H1 (cell line): ENCODE measurements around the gene SLC17A1. TPM values are rescaled to one million over a fixed set of nuclear protein-coding genes. Genes with fewer than 3 reads are reported as not detected.

Experiments
- CTCF ChIA-PET: fragments of 300-600 bp; sonication (Branson Sonifier 250); formaldehyde crosslinking; loops from one replicate; lab custom pipeline; 2021; ENCODE audit not compliant: partially characterized antibody; lab: Charles Lee
- POLR2A ChIA-PET: fragments of 300-600 bp; sonication (Branson Sonifier 250); formaldehyde crosslinking; loops from one replicate; lab custom pipeline; 2021; ENCODE audit warnings: inconsistent platforms; ENCODE audit not compliant: partially characterized antibody; lab: Charles Lee
- DNase-seq, 2 experiments: peaks; one replicate each; pipeline versions ENCODE4 v3.0.0 to v3.0.0-alpha.2; 2010 to 2022; ENCODE audit warnings: low spot score in 2 of 2, low read depth in 1 of 2, mixed read lengths in 1 of 2
- FAIRE-seq: peaks from 2 replicates; lab custom pipeline; 2011; peaks lifted over from hg19 to GRCh38; lab: Jason Lieb, UNC
- H2AFZ ChIP-seq: 2 replicates; pipeline ENCODE4 v1.8.1; 2012; ENCODE audit warnings: low read length, inconsistent platforms
- H2AK5ac ChIP-seq: 2 replicates; pipeline ENCODE4 v1.6.1; 2013; ENCODE audit warnings: low read depth, low read length
- H2BK120ac ChIP-seq: replicated peaks from 2 replicates; pipeline ENCODE3; 2013; ENCODE audit warnings: low read depth, low read length, inconsistent platforms
- H2BK12ac ChIP-seq: 2 replicates; pipeline ENCODE4 v1.6.1; 2013; ENCODE audit warnings: low read depth, low read length
- H2BK15ac ChIP-seq: 2 replicates; pipeline ENCODE4 v1.6.1; 2013; ENCODE audit warnings: low read length
- H2BK20ac ChIP-seq: 2 replicates; pipeline ENCODE4 v1.6.1; 2013; ENCODE audit warnings: low read length
- H2BK5ac ChIP-seq: 2 replicates; pipeline ENCODE4 v1.6.1; 2013; ENCODE audit warnings: low read depth, low read length
- H3K14ac ChIP-seq: 2 replicates; pipeline ENCODE4 v1.6.1; 2013; ENCODE audit warnings: inconsistent platforms; ENCODE audit not compliant: insufficient read length
- H3K18ac ChIP-seq: 2 replicates; pipeline ENCODE4 v1.6.1; 2013; ENCODE audit warnings: low read length; ENCODE audit errors: extremely low read depth
- H3K23ac ChIP-seq: 2 replicates; pipeline ENCODE4 v1.6.1; 2013; ENCODE audit warnings: inconsistent platforms; ENCODE audit not compliant: insufficient read length
- H3K23me2 ChIP-seq: 2 replicates; pipeline ENCODE4 v1.6.1; 2013; ENCODE audit warnings: low read depth, low read length
- H3K27ac ChIP-seq: 2 replicates; pipeline ENCODE4 v1.6.1; 2011; ENCODE audit warnings: low read depth, low read length, inconsistent platforms
- H3K27me3 ChIP-seq, 4 experiments: replicated peaks in 1 of 4; 1 replicate in 1 of 4; 2 replicates in 3 of 4; pipeline versions ENCODE4 v1.6.1 to v1.8.1; 2011 to 2013; ENCODE audit warnings: low read length in 3 of 4, mild to moderate bottlenecking in 3 of 4, inconsistent platforms in 2 of 4, mixed read lengths in 2 of 4, moderate library complexity in 1 of 4; ENCODE audit not compliant: control insufficient read depth in 3 of 4, insufficient read depth in 3 of 4; ENCODE audit errors: extremely low read depth in 1 of 4
- H3K36me3 ChIP-seq, 4 experiments: 2 replicates each; pipeline versions ENCODE4 v1.6.1 to v1.8.1; 2011 to 2013; ENCODE audit warnings: mild to moderate bottlenecking in 4 of 4, low read length in 3 of 4, moderate library complexity in 2 of 4, control low read depth in 1 of 4, inconsistent platforms in 1 of 4; ENCODE audit not compliant: insufficient read depth in 4 of 4, control insufficient read depth in 2 of 4
- H3K4ac ChIP-seq: replicated peaks from 2 replicates; pipeline ENCODE3; 2013; ENCODE audit warnings: low read length, low read depth, mixed read lengths, inconsistent platforms; ENCODE audit not compliant: insufficient read length
- H3K4me1 ChIP-seq, 4 experiments: replicated peaks in 1 of 4; 1 replicate in 1 of 4; 2 replicates in 3 of 4; pipeline versions ENCODE4 v1.6.1 to v1.8.1; 2011 to 2013; ENCODE audit warnings: low read length in 3 of 4, inconsistent platforms in 2 of 4, mixed read lengths in 1 of 4; ENCODE audit not compliant: insufficient read depth in 4 of 4, control insufficient read depth in 3 of 4
- H3K4me2 ChIP-seq, 2 experiments: 2 replicates each; pipeline versions ENCODE4 v1.6.1 to v1.8.1; 2011 to 2013; ENCODE audit warnings: low read depth in 2 of 2, low read length in 2 of 2, control low read depth in 1 of 2, inconsistent platforms in 1 of 2, mild to moderate bottlenecking in 1 of 2; ENCODE audit not compliant: insufficient read depth in 1 of 2
- H3K4me3 ChIP-seq, 4 experiments: fragments of 200-600, 300-600 bp in 1 of 4; sonication (generic), shearing (Covaris generic), sonication (Bioruptor Twin) in 1 of 4; 2 replicates each; pipeline versions ENCODE4 v1.5.1 to v1.8.1; 2011 to 2016; ENCODE audit warnings: low read length in 4 of 4, low read depth in 3 of 4, control low read depth in 2 of 4, inconsistent platforms in 2 of 4, mild to moderate bottlenecking in 2 of 4, mixed read lengths in 1 of 4, moderate library complexity in 1 of 4; ENCODE audit not compliant: insufficient read depth in 2 of 4; ENCODE audit errors: extremely low read depth in 1 of 4
- H3K56ac ChIP-seq: replicated peaks from 2 replicates; pipeline ENCODE3; 2013; ENCODE audit warnings: low read depth, mild to moderate bottlenecking, mixed read lengths, low read length, inconsistent platforms; ENCODE audit not compliant: insufficient read length
- H3K79me1 ChIP-seq: 2 replicates; pipeline ENCODE4 v1.6.1; 2013; ENCODE audit warnings: low read depth, low read length, control low read depth
- H3K79me2 ChIP-seq, 2 experiments: 2 replicates each; pipeline versions ENCODE4 v1.6.1 to v1.8.1; 2012 to 2013; ENCODE audit warnings: low read length in 2 of 2, mild to moderate bottlenecking in 2 of 2, inconsistent platforms in 1 of 2; ENCODE audit not compliant: insufficient read depth in 2 of 2, control insufficient read depth in 1 of 2
- H3K9ac ChIP-seq, 4 experiments: replicated peaks in 1 of 4; 1 replicate in 1 of 4; 2 replicates in 3 of 4; pipeline versions ENCODE4 v1.6.1 to v1.8.1; 2011 to 2013; ENCODE audit warnings: low read depth in 3 of 4, low read length in 3 of 4, control low read depth in 2 of 4, mild to moderate bottlenecking in 2 of 4, moderate library complexity in 2 of 4, inconsistent platforms in 1 of 4; ENCODE audit errors: extremely low read depth in 1 of 4
- H3K9me3 ChIP-seq, 2 experiments: 2 replicates each; pipeline versions ENCODE4 v1.6.1 to v1.8.1; 2012 to 2013; ENCODE audit warnings: mild to moderate bottlenecking in 2 of 2, moderate library complexity in 2 of 2, control low read depth in 1 of 2, inconsistent platforms in 1 of 2, low read depth in 1 of 2, low read length in 1 of 2, mixed read lengths in 1 of 2; ENCODE audit not compliant: insufficient read depth in 2 of 2
- H4K20me1 ChIP-seq, 2 experiments: replicated peaks in 1 of 2; 2 replicates each; pipeline versions ENCODE3 to v1.8.1; 2011 to 2013; ENCODE audit warnings: inconsistent platforms in 2 of 2, low read length in 2 of 2, mild to moderate bottlenecking in 1 of 2; ENCODE audit not compliant: insufficient read depth in 2 of 2, control insufficient read depth in 1 of 2
- H4K5ac ChIP-seq: 2 replicates; pipeline ENCODE4 v1.6.1; 2013; ENCODE audit warnings: low read length, low read depth, mixed read lengths, inconsistent platforms; ENCODE audit not compliant: insufficient read length
- H4K8ac ChIP-seq: 2 replicates; pipeline ENCODE4 v1.8.0; 2013; ENCODE audit warnings: mild to moderate bottlenecking, moderate library complexity, low read length, inconsistent platforms; ENCODE audit not compliant: insufficient read depth; ENCODE audit errors: extremely low read depth
- H4K91ac ChIP-seq: replicated peaks from 2 replicates; pipeline ENCODE3; 2013; ENCODE audit warnings: low read length, mixed read lengths, inconsistent platforms; ENCODE audit not compliant: insufficient read length
- CHD7 ChIP-seq: fragments of 300-600 bp; sonication (generic); IDR thresholded peaks from 2 replicates; pipeline ENCODE4 v1.7.1; 2012; ENCODE audit warnings: low read length, moderate library complexity, mild to moderate bottlenecking, inconsistent platforms; ENCODE audit not compliant: insufficient replicate concordance
- POLR2A ChIP-seq, 2 experiments: IDR thresholded peaks; 1 replicate in 1 of 2; 2 replicates in 1 of 2; pipeline ENCODE4 v1.6.1; 2011; ENCODE audit warnings: low read depth in 2 of 2, low read length in 2 of 2, mild to moderate bottlenecking in 2 of 2; ENCODE audit errors: control extremely low read depth in 1 of 2
- polyA plus RNA-seq, 7 experiments: library from polyadenylated mRNA; depleted of rRNA in 3 of 7; stranded (reverse) in 5 of 7; unstranded in 2 of 7; fragments of >200 nt in 5 of 7; fragments of 200-250 nt in 2 of 7; gene quantifications; 1 replicate in 5 of 7; 2 replicates in 1 of 7; 4 replicates in 1 of 7; pipeline versions ENCODE4 v1.2.1 to v1.2.3, GENCODE V29; 2011 to 2013; ENCODE audit warnings: missing spikeins in 2 of 7, mixed read lengths in 2 of 7
- total RNA-seq: library from RNA; stranded (reverse); fragmentation: NEBNext Ultra II Directional; extraction: Animal tissue kit (Norgen Biotek cat#: 25700); gene quantifications from 2 replicates; pipeline ENCODE4 v1.2.1, GENCODE V29; 2021

Gene SLC17A1
- total and polyA plus RNA-seq, 2 of the 8 experiments (the other 6 are each of a cell fraction or from before 2014, with no cell fraction given): not detected

GRCh38 chr6:25748049-25748448 is 83.8 kb downstream of the SLC17A1 start:
- Histone ChIP-seq H3K4me3 (no peak overlapping the region), H3K9ac (no peak overlapping the region)
- FAIRE-seq: no peak
- TF ChIP-seq CHD7 (no peak), POLR2A (IDR thresholded peaks at IDR 0.05; ENCODE audit: control extremely low read depth in 1 of 2, low read depth in 2 of 2, low read length in 2 of 2) (no peak)

More at GRCh38 chr6:25748049-25748448, 83.8 kb downstream of the SLC17A1 start:
- Histone ChIP-seq H3K4me2 (no peak overlapping the region), H3K27ac (no peak overlapping the region), H4K91ac (no peak overlapping the region), H3K4me1 (no peaks in the 10 kb centered on the region), H3K79me1 (no peaks in the 10 kb centered on the region), H3K79me2 (no peaks in the 10 kb centered on the region), H3K23me2 (no peaks in the 10 kb centered on the region), H3K36me3 (no peaks in the 10 kb centered on the region), H4K5ac (no peak overlapping the region), H2BK15ac (no peak overlapping the region), H2BK5ac (no peak overlapping the region), H2AFZ (no peak overlapping the region), H2AK5ac (no peak overlapping the region), H3K9me3 (no peaks in the 10 kb centered on the region), H3K23ac (no peak overlapping the region), H3K27me3 (no peaks in the 10 kb centered on the region), H3K18ac (no peak overlapping the region), H2BK12ac (no peak overlapping the region), H4K8ac (no peak overlapping the region), H3K14ac (no peak overlapping the region), H4K20me1 (no peaks in the 10 kb centered on the region), H3K4ac (no peak overlapping the region), H3K56ac (no peak overlapping the region), H2BK20ac (no peak overlapping the region), H2BK120ac (no peak overlapping the region)
- POLR2A ChIA-PET: no interaction called here
- CTCF ChIA-PET: interaction anchor here (1.3 to 4.4 kb wide), 6 partner anchors 9 to 69 kb away, joined by 3 to 12 read pairs (median 5); no protein-coding TSS in a partner anchor
- no peak for DNase-seq
